Pons (tissue), 1 donor: ENCODE measurements around the gene SOX12.

Source experiments
- DNase-seq: peaks from one replicate; pipeline ENCODE4 v3.0.0-alpha.2; 2016; ENCODE audit warnings: low spot score

The SOX12 gene

GRCh38 chr20:325045-325888 lies at the start of gene SOX12:
TSS of gene SOX12 (plus strand) at chr20:325552. CDS start at chr20:325925, 373 bp downstream.
- peak; percentile 95 for DNase-seq

GRCh38 chr20:275791-276190 lies 49.6 kb upstream of the SOX12 start:
- DNase-seq, result no peak

GRCh38 chr20:276620-277495 lies 48.5 kb upstream of the SOX12 start:
- no peak for DNase-seq

- DNase-seq, result no peak
These were observed 47.9 kb upstream of the SOX12 start for GRCh38 chr20:277496-277781.

- DNase-seq, result no peak
These were observed 47.2 kb upstream of the SOX12 start for GRCh38 chr20:278181-278580.

GRCh38 chr20:278607-279571 lies 46.5 kb upstream of the SOX12 start:
- DNase-seq, result no peak

- DNase-seq, result no peak
These were observed 41.2 kb upstream of the SOX12 start for GRCh38 chr20:284172-284571.

- no peak for DNase-seq
These were observed 38.8 kb upstream of the SOX12 start for GRCh38 chr20:286508-286907.

- no peak for DNase-seq
These were observed 36.2 kb upstream of the SOX12 start for GRCh38 chr20:288956-289692.

- DNase-seq, result no peak
These were observed 35.7 kb upstream of the SOX12 start for GRCh38 chr20:289693-290083.

GRCh38 chr20:290084-290831 lies 35.1 kb upstream of the SOX12 start, which contains the start of gene C20orf96:
TSS of gene C20orf96 (minus strand) at chr20:290750. CDS start at chr20:290610, 140 bp downstream.
- peak; percentile 92 for DNase-seq

GRCh38 chr20:294602-295001 lies 30.8 kb upstream of the SOX12 start:
- DNase-seq, result no peak

- DNase-seq, result no peak
These were observed 29.5 kb upstream of the SOX12 start for GRCh38 chr20:295804-296203.

GRCh38 chr20:297098-297924 lies 28.0 kb upstream of the SOX12 start, which contains the start of gene ZCCHC3:
TSS of gene ZCCHC3 (plus strand) at chr20:297570. CDS start at chr20:297587, 17 bp downstream.
- DNase-seq, result peak; percentile 64

- DNase-seq, result peak; percentile 64
These were observed 27.2 kb upstream of the SOX12 start for GRCh38 chr20:297925-298775.

GRCh38 chr20:298776-299391 lies 26.5 kb upstream of the SOX12 start:
- DNase-seq, result no peak

- DNase-seq, result no peak
These were observed 24.9 kb upstream of the SOX12 start for GRCh38 chr20:300345-300990.
